Measurements from ENCODE around the gene WRAP73. TPM values are rescaled to one million over a fixed set of nuclear protein-coding genes. Genes with fewer than 3 reads are reported as not detected.

Gene WRAP73
- total and polyA plus RNA-seq, 2 experiments from 2014 or later: 22.6 to 43.3 TPM

- Histone ChIP-seq H3F3A (replicated peaks; ENCODE audit: low read depth) (no peaks in the 10 kb centered on the region), H3K9me2 (ENCODE audit: insufficient read depth) (no peaks in the 10 kb centered on the region), H3K79me2 (replicated peaks; ENCODE audit: insufficient read depth) (0 out of 2 replicates have a peak, but pooled peaks cover 6% of the 10 kb centered on the region), H3K27ac (ENCODE audit: low read depth) (no peak within 1 kb of the TSS), H4K20me1 (replicated peaks; ENCODE audit: insufficient read depth) (no peaks in the 10 kb centered on the region; the same call in 1 of the 2 replicates), H3K4me1 (ENCODE audit: insufficient read depth) (peaks cover 14% of the 10 kb centered on the region; the same call in 1 of the 2 replicates), H3K36me3 (ENCODE audit: insufficient read depth) (no peaks in the 10 kb centered on the region), H2AFZ (peak within 1 kb of the TSS; percentile 99), H3K4me2 (peak within 1 kb of the TSS; percentile 93), H3K4me3 (peak within 1 kb of the TSS; percentile 79), H3K27me3 (ENCODE audit: insufficient read depth) (peaks cover 15% of the 10 kb centered on the region)
- ATAC-seq (peak; percentile 68), DNase-seq (ENCODE audit: low spot score) (peak; percentile 97)
- no peaks in the 10 kb centered on the region for H3K36me3 Mint-ChIP-seq (ENCODE audit: low read depth)
- peaks cover 39% of the 10 kb centered on the region for H3K4me1 Mint-ChIP-seq
- no peaks in the 10 kb centered on the region for H3K9me3 Mint-ChIP-seq
- peak within 1 kb of the TSS; percentile 73 for H3K4me3 Mint-ChIP-seq
- H3K27ac Mint-ChIP-seq: no peak within 1 kb of the TSS
- TF ChIP-seq POLR2AphosphoS5 (IDR thresholded peaks at IDR 0.05; ENCODE audit: low read depth) (peak; percentile 67; the same call in 1 of the 2 replicates), EZH2phosphoT487 (IDR thresholded peaks at IDR 0.05; ENCODE audit: unreplicated experiment) (no peak), CREB1 (CRISPR knock-in tag; IDR thresholded peaks at IDR 0.05; ENCODE audit: low read depth) (0 out of 2 replicates have a peak, but pooled peaks have one; percentile 7)
- H3K27me3 Mint-ChIP-seq (ENCODE audit: insufficient read depth, low read depth, poor library complexity): peaks cover 28% of the 10 kb centered on the region
Measured at GRCh38 chr1:3611170-3612019, 38.5 kb downstream of the WRAP73 start, which contains the start of gene MEGF6. Gene MEGF6 (minus strand): TSS chr1:3611508. CDS start chr1:3611268, 240 bp downstream.

GRCh38 chr1:3610527-3611169, 39.3 kb downstream of the WRAP73 start:
- Histone ChIP-seq H3K9me2 (ENCODE audit: insufficient read depth) (no peaks in the 10 kb centered on the region), H3K27ac (ENCODE audit: low read depth) (no peak overlapping the region), H4K20me1 (replicated peaks; ENCODE audit: insufficient read depth) (no peaks in the 10 kb centered on the region; the same call in 1 of the 2 replicates), H3F3A (replicated peaks; ENCODE audit: low read depth) (no peaks in the 10 kb centered on the region), H3K4me3 (peak overlapping the region; percentile 79), H3K27me3 (ENCODE audit: insufficient read depth) (peaks cover 15% of the 10 kb centered on the region), H3K36me3 (ENCODE audit: insufficient read depth) (no peaks in the 10 kb centered on the region), H3K79me2 (replicated peaks; ENCODE audit: insufficient read depth) (0 out of 2 replicates have a peak, but pooled peaks cover 6% of the 10 kb centered on the region), H3K4me2 (peak overlapping the region; percentile 93), H3K4me1 (ENCODE audit: insufficient read depth) (peaks cover 14% of the 10 kb centered on the region; the same call in 1 of the 2 replicates), H2AFZ (peak overlapping the region; percentile 10; the same call in 1 of the 2 replicates)
- peaks cover 39% of the 10 kb centered on the region for H3K4me1 Mint-ChIP-seq
- H3K27ac Mint-ChIP-seq: no peak overlapping the region
- no peaks in the 10 kb centered on the region for H3K9me3 Mint-ChIP-seq
- peak overlapping the region; percentile 73 for H3K4me3 Mint-ChIP-seq
- peaks cover 28% of the 10 kb centered on the region for H3K27me3 Mint-ChIP-seq (ENCODE audit: insufficient read depth, low read depth, poor library complexity)
- ATAC-seq (peak; percentile 31), DNase-seq (ENCODE audit: low spot score) (peak; percentile 66)
- no peak for TF ChIP-seq EZH2 (IDR thresholded peaks at IDR 0.05; ENCODE audit: low read depth, unreplicated experiment)
- TF ChIP-seq, protein P1, sequence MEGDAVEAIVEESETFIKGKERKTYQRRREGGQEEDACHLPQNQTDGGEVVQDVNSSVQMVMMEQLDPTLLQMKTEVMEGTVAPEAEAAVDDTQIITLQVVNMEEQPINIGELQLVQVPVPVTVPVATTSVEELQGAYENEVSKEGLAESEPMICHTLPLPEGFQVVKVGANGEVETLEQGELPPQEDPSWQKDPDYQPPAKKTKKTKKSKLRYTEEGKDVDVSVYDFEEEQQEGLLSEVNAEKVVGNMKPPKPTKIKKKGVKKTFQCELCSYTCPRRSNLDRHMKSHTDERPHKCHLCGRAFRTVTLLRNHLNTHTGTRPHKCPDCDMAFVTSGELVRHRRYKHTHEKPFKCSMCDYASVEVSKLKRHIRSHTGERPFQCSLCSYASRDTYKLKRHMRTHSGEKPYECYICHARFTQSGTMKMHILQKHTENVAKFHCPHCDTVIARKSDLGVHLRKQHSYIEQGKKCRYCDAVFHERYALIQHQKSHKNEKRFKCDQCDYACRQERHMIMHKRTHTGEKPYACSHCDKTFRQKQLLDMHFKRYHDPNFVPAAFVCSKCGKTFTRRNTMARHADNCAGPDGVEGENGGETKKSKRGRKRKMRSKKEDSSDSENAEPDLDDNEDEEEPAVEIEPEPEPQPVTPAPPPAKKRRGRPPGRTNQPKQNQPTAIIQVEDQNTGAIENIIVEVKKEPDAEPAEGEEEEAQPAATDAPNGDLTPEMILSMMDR (conservative IDR thresholded peaks at IDR 0.05; ENCODE audit: low read depth in 2 of 2): peak in 1 of 2 experiments; percentile 8; a peak in 1 of 4 replicates
- no peaks in the 10 kb centered on the region for H3K36me3 Mint-ChIP-seq (ENCODE audit: low read depth)

Measured in GM23338 (cell line).